Right atrium auricular region (tissue), 2 donors: ENCODE results near the gene BARHL2. TPM values are rescaled to one million over a fixed set of nuclear protein-coding genes. Genes with fewer than 3 reads are reported as not detected.

Experiments used
- DNase-seq: peaks from one replicate; pipeline ENCODE4 v3.0.0-alpha.2; 2019; ENCODE audit warnings: low spot score
- H3K27ac ChIP-seq, 2 donors: fragments of 200-600 bp; sonication (generic); 1 replicate in 1 of 2; 2 replicates in 1 of 2; pipeline ENCODE4 v1.5.1; 2016 to 2019
- H3K27me3 ChIP-seq, 2 donors: fragments of 200-600 bp; sonication (generic); one replicate each; pipeline versions ENCODE4 v1.5.1 to v1.6.0; 2017 to 2019
- H3K36me3 ChIP-seq: fragments of 200-600 bp; sonication (generic); one replicate; pipeline ENCODE4 v1.5.1; 2016
- H3K4me1 ChIP-seq, 2 donors: fragments of 200-600 bp; sonication (generic); one replicate each; pipeline versions ENCODE4 v1.5.1 to v1.6.0; 2017 to 2019
- H3K4me3 ChIP-seq, 2 donors: fragments of 200-600 bp; sonication (generic); 1 replicate in 1 of 2; 2 replicates in 1 of 2; pipeline ENCODE4 v1.5.1; 2017 to 2019; ENCODE audit warnings: mild to moderate bottlenecking in 1 of 2, moderate library complexity in 1 of 2
- H3K9me3 ChIP-seq, 2 donors: fragments of 200-600 bp; sonication (generic); one replicate each; pipeline ENCODE4 v1.5.1; 2019
- total RNA-seq, 2 donors: library from RNA; depleted of rRNA; stranded (reverse); fragments of >200 nt; gene quantifications; one replicate each; pipeline ENCODE4 v1.1.0, GENCODE V29; 2016
- TF ChIP-seq, protein P1 (sequence below), 2 donors: fragments of 200-600 bp; sonication (generic); IDR thresholded peaks; one replicate each; pipeline ENCODE4 v1.5.1; 2019; ENCODE audit warnings: antibody characterized with exemption in 2 of 2

The BARHL2 gene
- total RNA-seq, 2 donors from 2014 or later = not detected

DNA sequence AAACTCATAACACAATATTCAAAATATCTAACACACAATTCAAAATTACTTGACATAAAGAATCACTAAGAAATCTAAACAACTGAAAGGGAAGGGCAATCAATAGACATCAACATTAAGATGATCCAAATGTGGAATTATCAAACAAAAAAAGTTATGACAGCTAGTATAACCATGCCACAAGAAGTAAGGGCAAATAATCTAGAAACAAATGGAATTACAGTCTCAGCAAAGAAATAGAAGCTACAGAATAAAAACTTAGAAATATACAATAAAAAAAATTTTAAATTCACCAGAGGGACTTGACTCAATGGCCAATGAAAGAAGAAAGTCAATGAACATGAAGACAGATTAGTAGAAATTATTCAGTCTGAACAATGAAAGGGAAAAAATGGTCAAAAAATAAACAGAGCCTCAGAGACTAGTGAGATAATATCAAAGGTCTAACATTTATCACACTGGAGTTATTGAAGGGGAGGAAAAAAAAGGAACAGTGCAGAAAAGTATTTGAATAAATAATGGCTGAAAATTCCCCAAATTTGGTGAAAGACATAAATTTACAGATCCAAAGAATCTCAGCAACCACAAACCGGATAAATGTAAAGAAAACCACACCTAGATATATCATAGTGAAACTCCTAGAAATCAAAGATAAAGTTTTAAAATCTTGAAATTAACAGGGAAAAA lies 41.8 kb downstream of the BARHL2 start:
- Histone ChIP-seq H3K36me3 (no peaks in the 10 kb centered on the region), H3K9me3 (peaks cover 0 to 20% of the 10 kb centered on the region in 2 donors), H3K27me3 (no peaks in the 10 kb centered on the region), H3K4me3 (no peak overlapping the region), H3K27ac (no peak overlapping the region), H3K4me1 (no peaks in the 10 kb centered on the region)
- DNase-seq = no peak
- TF ChIP-seq, protein P1, sequence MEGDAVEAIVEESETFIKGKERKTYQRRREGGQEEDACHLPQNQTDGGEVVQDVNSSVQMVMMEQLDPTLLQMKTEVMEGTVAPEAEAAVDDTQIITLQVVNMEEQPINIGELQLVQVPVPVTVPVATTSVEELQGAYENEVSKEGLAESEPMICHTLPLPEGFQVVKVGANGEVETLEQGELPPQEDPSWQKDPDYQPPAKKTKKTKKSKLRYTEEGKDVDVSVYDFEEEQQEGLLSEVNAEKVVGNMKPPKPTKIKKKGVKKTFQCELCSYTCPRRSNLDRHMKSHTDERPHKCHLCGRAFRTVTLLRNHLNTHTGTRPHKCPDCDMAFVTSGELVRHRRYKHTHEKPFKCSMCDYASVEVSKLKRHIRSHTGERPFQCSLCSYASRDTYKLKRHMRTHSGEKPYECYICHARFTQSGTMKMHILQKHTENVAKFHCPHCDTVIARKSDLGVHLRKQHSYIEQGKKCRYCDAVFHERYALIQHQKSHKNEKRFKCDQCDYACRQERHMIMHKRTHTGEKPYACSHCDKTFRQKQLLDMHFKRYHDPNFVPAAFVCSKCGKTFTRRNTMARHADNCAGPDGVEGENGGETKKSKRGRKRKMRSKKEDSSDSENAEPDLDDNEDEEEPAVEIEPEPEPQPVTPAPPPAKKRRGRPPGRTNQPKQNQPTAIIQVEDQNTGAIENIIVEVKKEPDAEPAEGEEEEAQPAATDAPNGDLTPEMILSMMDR (IDR thresholded peaks at IDR 0.05) = no peak

DNA sequence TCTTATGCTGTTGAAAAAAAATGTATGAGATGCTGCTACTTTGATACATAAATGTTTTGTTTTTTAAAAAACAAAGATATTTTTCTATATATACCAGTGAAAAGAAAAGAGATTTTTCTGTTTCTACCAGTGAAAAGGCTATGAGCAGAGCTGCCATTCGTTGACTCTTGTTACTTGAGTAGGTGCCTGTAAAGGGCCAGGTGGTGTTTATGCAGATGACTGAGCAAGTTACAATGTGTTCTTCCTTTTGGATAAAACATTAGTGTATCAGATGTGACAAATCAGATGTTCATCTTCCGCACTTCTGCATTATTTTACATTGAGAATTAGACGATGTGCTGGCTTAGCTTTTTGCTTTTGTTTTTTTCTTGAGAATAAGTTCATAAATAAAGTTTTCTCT lies 45.4 kb downstream of the BARHL2 start:
- H3K4me3 ChIP-seq = no peak overlapping the region
- TF ChIP-seq, protein P1 (IDR thresholded peaks at IDR 0.05) = no peak

DNA sequence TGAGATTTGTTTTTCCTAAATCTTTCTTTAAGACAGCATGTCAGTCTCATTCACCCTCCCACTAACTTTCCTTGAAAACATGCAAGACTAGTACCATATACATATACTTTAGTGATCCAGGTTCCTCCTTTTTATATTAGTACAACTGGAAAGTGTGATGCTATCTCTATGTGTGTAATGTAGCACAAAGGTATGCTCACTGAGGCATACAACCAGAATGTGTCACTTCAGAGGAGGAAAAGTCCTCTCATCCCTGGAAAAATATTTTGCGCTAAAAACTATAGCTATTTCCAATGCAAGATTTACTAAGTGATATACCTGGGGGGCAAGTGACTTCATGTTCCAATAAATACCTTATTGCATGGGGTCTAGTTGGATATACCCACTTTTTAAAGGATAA lies 45.9 kb downstream of the BARHL2 start:
- Histone ChIP-seq H3K36me3 (no peaks in the 10 kb centered on the region), H3K9me3 (peaks cover 0 to 20% of the 10 kb centered on the region in 2 donors), H3K27me3 (no peaks in the 10 kb centered on the region), H3K4me1 (no peaks in the 10 kb centered on the region), H3K4me3 (no peak overlapping the region), H3K27ac (no peak overlapping the region)
- DNase-seq = no peak
- TF ChIP-seq, protein P1 (IDR thresholded peaks at IDR 0.05) = no peak

More for the DNA sequence above, 45.4 kb downstream of the BARHL2 start:
- no peak for DNase-seq
- no peaks in the 10 kb centered on the region for H3K4me1 ChIP-seq
- peaks cover 0 to 20% of the 10 kb centered on the region in 2 donors for H3K9me3 ChIP-seq
- no peaks in the 10 kb centered on the region for H3K36me3 ChIP-seq
- H3K27ac ChIP-seq = no peak overlapping the region
- no peaks in the 10 kb centered on the region for H3K27me3 ChIP-seq
